LoVo (cell line): ENCODE measurements around the gene USH1G.
"Not testable (repeated sequence)": the region's sequence is repeated elsewhere in the genome, so short reads cannot be mapped to it uniquely, and the experiment has no call there.

Source experiments
- DNase-seq: peaks from one replicate; pipeline ENCODE4 v3.0.0-alpha.2; 2016; ENCODE audit warnings: low spot score

The USH1G gene

GRCh38 chr17:74922694-74923537 lies at the start of gene USH1G:
USH1G (minus strand) TSS chr17:74923255; CDS start chr17:74923073, 182 bp downstream.
- peak; percentile 11 for DNase-seq

- peak; percentile 76 for DNase-seq
These were observed 49.3 kb upstream of the USH1G start, which contains the start of gene HID1 for GRCh38 chr17:74972107-74972972. HID1 (minus strand) TSS chr17:74972759; CDS start chr17:74972656, 103 bp downstream.

- DNase-seq: no peak
These were observed 48.7 kb upstream of the USH1G start for GRCh38 chr17:74971842-74972106.

- no peak for DNase-seq
These were observed 48.2 kb upstream of the USH1G start for GRCh38 chr17:74971069-74971841.

GRCh38 chr17:74970395-74970794 lies 47.3 kb upstream of the USH1G start:
- no peak for DNase-seq

GRCh38 chr17:74969501-74969900 lies 46.4 kb upstream of the USH1G start:
- not testable (repeated sequence) for DNase-seq

GRCh38 chr17:74968361-74968780 lies 45.3 kb upstream of the USH1G start:
- peak; percentile 16 for DNase-seq

GRCh38 chr17:74964988-74965622 lies 42.0 kb upstream of the USH1G start:
- DNase-seq: no peak

- DNase-seq: no peak
These were observed 41.2 kb upstream of the USH1G start for GRCh38 chr17:74964246-74964761.

GRCh38 chr17:74963656-74964055 lies 40.6 kb upstream of the USH1G start:
- no peak for DNase-seq

GRCh38 chr17:74962622-74963394 lies 39.8 kb upstream of the USH1G start:
- no peak for DNase-seq

- DNase-seq: peak; percentile 82
These were observed 38.7 kb upstream of the USH1G start for GRCh38 chr17:74961657-74962350.

- DNase-seq: no peak
These were observed 37.7 kb upstream of the USH1G start for GRCh38 chr17:74960570-74961342.

- no peak for DNase-seq
These were observed 36.9 kb upstream of the USH1G start for GRCh38 chr17:74959826-74960515.

GRCh38 chr17:74957935-74958740 lies 35.1 kb upstream of the USH1G start:
- peak; percentile 62 for DNase-seq

- DNase-seq: no peak
These were observed 33.0 kb upstream of the USH1G start for GRCh38 chr17:74956093-74956492.

GRCh38 chr17:74954665-74955421 lies 31.8 kb upstream of the USH1G start:
- DNase-seq: no peak
